ENCODE data around the gene PIP5K1B. TPM values are rescaled to one million over a fixed set of nuclear protein-coding genes. Genes with fewer than 3 reads are reported as not detected.

The PIP5K1B gene
- total and polyA plus RNA-seq, 10 of the 15 experiments (the other 5 are each of a cell fraction or from before 2014, with no cell fraction given) = 6.8 to 16.3 (median 10.6) TPM

- TF ChIP-seq REST (IDR thresholded peaks at IDR 0.05; ENCODE audit: low read depth, low read length) = no peak
- TF ChIP-seq MTA2 (IDR thresholded peaks at IDR 0.05; ENCODE audit: low read depth) = no peak
Measured at GRCh38 chr9:68805890-68806517, 101.0 kb downstream of the PIP5K1B start (continued).

GRCh38 chr9:68808338-68808890 is 103.4 kb downstream of the PIP5K1B start:
- no peak for ATAC-seq
- no peak for DNase-seq (ENCODE audit: low read depth, low spot score)
- Histone ChIP-seq H3K9ac (ENCODE audit: control insufficient read depth, insufficient read depth, low read length) (no peak overlapping the region), H3K9me3 (replicated peaks; ENCODE audit: control insufficient read depth, insufficient read depth, low read length) (no peaks in the 10 kb centered on the region), H3K4me3 (no peak overlapping the region), H3K79me2 (ENCODE audit: control insufficient read depth, insufficient read depth, low read length) (no peaks in the 10 kb centered on the region; the same call in 1 of the 2 replicates), H3K36me3 (ENCODE audit: control insufficient read depth in 2 of 2, insufficient read depth in 2 of 2, low read length in 1 of 2) (0 out of 4 replicates have a peak, but pooled peaks cover 0 to 3% of the 10 kb centered on the region in 2 experiments), H3K4me2 (ENCODE audit: control insufficient read depth, insufficient read depth) (no peak overlapping the region), H3K27ac (ENCODE audit: control insufficient read depth, insufficient read depth) (no peak overlapping the region), H3K4me1 (ENCODE audit: control insufficient read depth, insufficient read depth, low read length) (peaks cover 12% of the 10 kb centered on the region), H2AFZ (ENCODE audit: control insufficient read depth, low read depth, low read length) (no peak overlapping the region), H4K20me1 (ENCODE audit: control insufficient read depth, insufficient read depth) (no peaks in the 10 kb centered on the region), H3K27me3 (replicated peaks in 1 of 2; ENCODE audit: control insufficient read depth in 2 of 2, insufficient read depth in 2 of 2, low read length in 1 of 2) (no peaks in the 10 kb centered on the region)
- no TSS peak for BruUV-seq (replicated peaks)
- ChIA-PET POLR2A (interaction anchor here (0.6 kb wide), 1 partner anchor 72 kb away, joined by 4 read pairs; no protein-coding TSS in a partner anchor), SMC1A (ENCODE audit: uncharacterized antibody, unreplicated experiment) (interaction anchor here (1.0 kb wide), 1 partner anchor 29 kb away, joined by 3 read pairs; a partner anchor contains a TSS), CTCF (interaction anchor here (1.0 kb wide), 1 partner anchor 12 kb away, joined by 3 read pairs; no protein-coding TSS in a partner anchor), RAD21 (ENCODE audit: unreplicated experiment) (no interaction called here)
- in situ Hi-C loops (cut with MboI) (no loop called here), intact Hi-C loops (cut with micrococcal nuclease; ENCODE audit: unreplicated experiment) (no loop called here)
- FAIRE-seq = no peak
- 99% methylated on average over 6 of the region's 6 CpGs for WGBS (ENCODE audit: insufficient coverage, insufficient replicate concordance, low lambda C conversion rate, missing lambda C conversion rate)
- TF ChIP-seq HDGF (IDR thresholded peaks at IDR 0.05) (no peak), YBX1 (IDR thresholded peaks at IDR 0.05) (no peak), DPF2 (IDR thresholded peaks at IDR 0.05) (no peak)
